Thyroid gland (tissue), 4 donors: ENCODE measurements around the gene HSPD1. TPM values are rescaled to one million over a fixed set of nuclear protein-coding genes. Genes with fewer than 3 reads are reported as not detected.

Experiments used
- DNase-seq, 2 donors: peaks; one replicate each; pipeline ENCODE4 v3.0.0-alpha.2; 2019
- H3K27ac ChIP-seq, 3 donors: fragments of 200-600 bp; sonication (generic); 1 replicate in 2 of 3; 2 replicates in 1 of 3; pipeline ENCODE4 v1.5.1; 2016 to 2019; ENCODE audit warnings: mild to moderate bottlenecking in 1 of 3, moderate library complexity in 1 of 3
- H3K27me3 ChIP-seq: fragments of 200-600 bp; sonication (generic); one replicate; pipeline ENCODE4 v1.5.1; 2019
- H3K36me3 ChIP-seq, 2 donors: fragments of 200-600 bp; sonication (generic); one replicate each; pipeline ENCODE4 v1.5.1; 2016 to 2019
- H3K4me1 ChIP-seq, 2 donors: fragments of 200-600 bp; sonication (generic); one replicate each; pipeline ENCODE4 v1.5.1; 2017 to 2019
- H3K4me3 ChIP-seq, 3 donors: fragments of 200-600 bp; sonication (generic); replicated peaks in 1 of 3; 1 replicate in 2 of 3; 2 replicates in 1 of 3; pipeline ENCODE4 v1.5.1; 2016; ENCODE audit warnings: mild to moderate bottlenecking in 1 of 3
- H3K9me3 ChIP-seq: fragments of 200-600 bp; sonication (generic); one replicate; pipeline ENCODE4 v1.5.1; 2017
- POLR2A ChIP-seq, 2 donors: fragments of 450-650 bp; IDR thresholded peaks; one replicate each; pipeline ENCODE4 v1.6.1; 2017; ENCODE audit warnings: antibody characterized with exemption in 2 of 2, mild to moderate bottlenecking in 2 of 2, moderate library complexity in 1 of 2
- WGBS, 2 donors: methylation state at CpG; one replicate each; pipeline ENCODE4 v1.1.5; 2017; 5-methylcytosine and 5-hydroxymethylcytosine counted together
- intact Hi-C: fragments of 100-400 bp; cut with DNase I; formaldehyde crosslinking; loops from one replicate; pipeline ENCODE4 v1.15.1; 2023
- total RNA-seq, 4 donors: library from RNA; depleted of rRNA; stranded (reverse); fragments of >200 nt; gene quantifications; one replicate each; pipeline ENCODE4 v1.2.3, GENCODE V29; 2016
- TF ChIP-seq, protein P1 (sequence below), 6 experiments: fragments of 200-600 bp in 3 of 6; fragments of 450-650 bp in 3 of 6; sonication (generic) in 3 of 6; IDR thresholded peaks; one replicate each; pipeline ENCODE4 v1.5.1; 2016 to 2019; ENCODE audit warnings: antibody characterized with exemption in 6 of 6, mild to moderate bottlenecking in 2 of 6, inconsistent platforms in 1 of 6, moderate library complexity in 1 of 6

Gene HSPD1
- total RNA-seq, result 100 to 1,000 TPM; 125 to 157 (median 151) TPM

DNA sequence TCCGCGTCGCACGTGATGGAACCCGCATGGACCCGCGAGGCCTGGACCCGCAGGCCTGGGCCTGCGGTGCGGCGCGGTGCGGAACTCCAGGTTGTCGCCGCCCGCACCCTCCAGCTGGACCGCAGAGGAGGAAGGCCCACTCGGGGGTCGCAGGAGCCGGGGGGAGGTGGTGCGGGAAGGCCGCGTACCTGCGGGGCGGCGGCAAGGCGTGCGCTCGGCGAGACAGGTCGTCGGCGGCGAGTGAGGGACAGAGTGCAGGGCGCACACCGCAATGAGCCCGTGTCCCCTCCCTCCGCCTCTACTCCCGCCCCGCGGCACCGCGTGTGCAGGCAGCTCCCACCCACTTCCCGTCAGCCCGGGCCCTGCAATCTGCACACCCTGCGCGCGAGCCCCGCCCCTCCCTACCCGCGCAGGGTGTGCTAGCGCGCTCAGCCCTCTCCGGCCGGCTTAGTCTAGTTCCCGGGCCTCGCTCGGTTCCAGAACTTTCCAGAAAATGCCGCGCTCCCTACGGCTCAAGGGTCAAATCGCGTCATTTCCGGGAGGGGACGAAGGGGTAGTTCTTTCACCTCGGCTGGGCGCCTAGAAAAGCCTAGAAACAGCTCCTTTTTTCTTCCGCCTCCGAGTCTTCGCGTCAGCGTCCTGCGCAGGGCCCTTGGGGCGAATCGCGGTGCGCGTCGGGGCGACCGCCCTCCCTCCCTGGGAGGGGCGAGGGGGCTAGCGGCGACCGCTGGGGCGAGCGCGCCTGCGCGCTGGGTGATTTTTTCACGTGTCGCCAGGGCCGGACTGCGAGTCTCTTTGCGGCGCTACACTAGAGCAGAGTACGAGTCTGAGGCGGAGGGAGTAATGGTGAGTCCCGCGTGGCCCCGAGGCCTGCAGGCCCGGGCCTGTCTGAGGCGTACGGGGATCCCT lies at the start of gene HSPD1, which contains the start of gene HSPE1:
Gene HSPD1, minus strand, starts transcription at position 247 of the 909 bp plus-strand sequence. CDS start 992 bp downstream, outside the sequence.
Gene HSPE1, plus strand, starts transcription at position 786 of the 909 bp plus-strand sequence. Its CDS starts 58 bp downstream, at position 844.
- peak within 1 kb of the TSS; percentile 83 to 94 (median 84) for H3K4me3 ChIP-seq
- no peaks in the 10 kb centered on the region for H3K9me3 ChIP-seq
- peaks cover 30 to 32% of the 10 kb centered on the region in 2 donors for H3K36me3 ChIP-seq
- peak; percentile 98 to 99 for DNase-seq
- H3K27me3 ChIP-seq, result no peaks in the 10 kb centered on the region
- peak; percentile 87 to 98 for TF ChIP-seq POLR2A (IDR thresholded peaks at IDR 0.05)
- TF ChIP-seq, protein P1, sequence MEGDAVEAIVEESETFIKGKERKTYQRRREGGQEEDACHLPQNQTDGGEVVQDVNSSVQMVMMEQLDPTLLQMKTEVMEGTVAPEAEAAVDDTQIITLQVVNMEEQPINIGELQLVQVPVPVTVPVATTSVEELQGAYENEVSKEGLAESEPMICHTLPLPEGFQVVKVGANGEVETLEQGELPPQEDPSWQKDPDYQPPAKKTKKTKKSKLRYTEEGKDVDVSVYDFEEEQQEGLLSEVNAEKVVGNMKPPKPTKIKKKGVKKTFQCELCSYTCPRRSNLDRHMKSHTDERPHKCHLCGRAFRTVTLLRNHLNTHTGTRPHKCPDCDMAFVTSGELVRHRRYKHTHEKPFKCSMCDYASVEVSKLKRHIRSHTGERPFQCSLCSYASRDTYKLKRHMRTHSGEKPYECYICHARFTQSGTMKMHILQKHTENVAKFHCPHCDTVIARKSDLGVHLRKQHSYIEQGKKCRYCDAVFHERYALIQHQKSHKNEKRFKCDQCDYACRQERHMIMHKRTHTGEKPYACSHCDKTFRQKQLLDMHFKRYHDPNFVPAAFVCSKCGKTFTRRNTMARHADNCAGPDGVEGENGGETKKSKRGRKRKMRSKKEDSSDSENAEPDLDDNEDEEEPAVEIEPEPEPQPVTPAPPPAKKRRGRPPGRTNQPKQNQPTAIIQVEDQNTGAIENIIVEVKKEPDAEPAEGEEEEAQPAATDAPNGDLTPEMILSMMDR (IDR thresholded peaks at IDR 0.05), result peak in 2 of 6 experiments; percentile 51 to 81
- WGBS, 2 donors, result 0 to 2% methylated on average over 17 to 43 of the region's 104 CpGs
- H3K4me1 ChIP-seq, result peaks cover 13 to 30% of the 10 kb centered on the region in 2 donors
- intact Hi-C loops, result no loop called here
- H3K27ac ChIP-seq, result peak within 1 kb of the TSS; percentile 88 to 100 (median 100)

DNA sequence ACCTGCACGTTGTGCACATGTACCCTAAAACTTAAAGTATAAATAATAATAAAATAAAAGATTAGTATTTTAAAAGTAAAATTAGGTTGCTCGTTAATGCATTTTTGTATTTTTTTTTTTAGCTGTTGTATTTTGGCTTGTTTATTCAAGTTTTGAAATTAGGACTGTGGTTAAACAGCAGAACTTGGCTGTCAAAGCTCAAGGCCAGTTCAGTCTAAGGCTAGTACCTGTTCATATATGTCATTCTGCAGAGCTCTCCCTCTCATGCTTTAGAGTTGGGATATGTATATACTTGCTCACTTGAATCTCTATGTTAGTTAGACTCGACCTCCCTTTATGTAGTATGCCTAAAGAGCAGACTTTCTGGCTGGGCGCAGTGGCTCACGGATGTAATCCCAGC lies 48.9 kb upstream of the HSPD1 start:
- DNase-seq, result no peak
- no peak overlapping the region for H3K27ac ChIP-seq
- peaks cover 7 to 13% of the 10 kb centered on the region in 2 donors for H3K36me3 ChIP-seq
- WGBS, 2 donors, result 95 to 96% methylated on average over 5 of the region's 5 CpGs
- TF ChIP-seq POLR2A (IDR thresholded peaks at IDR 0.05), result no peak
- TF ChIP-seq, protein P1 (IDR thresholded peaks at IDR 0.05), result no peak
- no peaks in the 10 kb centered on the region for H3K9me3 ChIP-seq
- intact Hi-C loops, result no loop called here
- H3K27me3 ChIP-seq, result no peaks in the 10 kb centered on the region
- no peaks in the 10 kb centered on the region for H3K4me1 ChIP-seq
- no peak overlapping the region for H3K4me3 ChIP-seq

DNA sequence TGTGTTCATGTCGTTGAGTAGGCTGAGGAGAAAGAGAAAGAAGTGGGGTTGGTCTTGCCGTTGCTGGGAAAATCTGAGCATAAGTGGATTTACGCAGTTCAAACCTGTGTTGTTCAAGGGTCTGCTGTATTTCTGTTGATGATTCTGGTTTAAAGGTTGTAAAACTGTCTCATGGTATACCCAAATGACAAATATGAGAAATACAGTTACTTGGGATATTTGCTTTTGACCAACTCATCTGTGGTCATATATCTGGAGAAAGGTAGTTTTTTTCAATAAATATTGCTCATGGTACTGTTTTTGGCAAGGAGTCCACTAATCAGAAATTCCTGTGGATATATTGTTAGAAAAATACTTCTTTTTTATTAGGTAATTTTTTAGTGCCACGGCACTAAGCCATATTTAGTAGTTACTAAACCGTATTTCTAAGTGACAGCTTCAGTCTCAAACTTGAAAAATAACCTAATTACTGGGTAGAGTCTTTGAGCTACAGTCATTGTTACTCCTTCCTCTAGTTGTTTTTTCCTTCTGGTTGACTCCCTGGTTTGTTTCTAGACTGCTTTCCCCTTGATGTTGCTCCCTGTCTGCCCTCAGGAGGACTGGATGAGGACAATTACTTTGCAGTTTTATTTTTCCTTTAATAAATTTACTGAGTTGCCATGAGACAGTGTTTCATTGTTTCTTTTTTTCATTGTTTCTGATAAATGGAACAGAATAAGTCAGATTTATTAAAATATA lies 47.7 kb upstream of the HSPD1 start:
- peaks cover 12 to 18% of the 10 kb centered on the region in 2 donors for H3K36me3 ChIP-seq
- intact Hi-C loops, result no loop called here

DNA sequence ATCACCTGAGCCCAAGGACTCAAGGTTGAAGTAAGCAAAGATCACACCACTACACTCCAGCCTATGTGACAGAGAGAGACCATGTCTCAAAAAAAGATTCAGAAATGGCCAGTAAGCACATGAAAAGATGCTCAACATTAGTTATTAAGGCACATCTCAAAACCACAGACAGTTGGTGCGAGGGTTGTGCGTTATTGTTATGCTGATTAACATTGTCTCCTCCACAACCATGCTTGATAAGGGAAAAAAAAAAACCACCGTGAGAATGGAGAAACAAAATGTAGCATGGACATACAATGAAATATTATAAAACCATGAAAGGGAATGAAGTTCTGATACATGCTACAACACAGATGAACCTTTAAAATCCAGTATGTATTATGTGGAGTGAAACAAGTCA lies 43.6 kb upstream of the HSPD1 start:
- 96 to 97% methylated on average over 3 of the region's 3 CpGs for WGBS, 2 donors
- H3K36me3 ChIP-seq, result peaks cover 11 to 12% of the 10 kb centered on the region in 2 donors

More for the DNA sequence above, 47.7 kb upstream of the HSPD1 start:
- Histone ChIP-seq H3K9me3 (no peaks in the 10 kb centered on the region), H3K4me3 (no peak overlapping the region), H3K27ac (no peak overlapping the region), H3K4me1 (no peaks in the 10 kb centered on the region), H3K27me3 (no peaks in the 10 kb centered on the region)
- TF ChIP-seq, protein P1 (IDR thresholded peaks at IDR 0.05), result no peak
- no peak for TF ChIP-seq POLR2A (IDR thresholded peaks at IDR 0.05)
- DNase-seq, result no peak
- 88 to 93% methylated on average over 5 of the region's 5 CpGs for WGBS, 2 donors

More for the DNA sequence above, 43.6 kb upstream of the HSPD1 start:
- no peaks in the 10 kb centered on the region for H3K9me3 ChIP-seq
- intact Hi-C loops, result no loop called here
- no peaks in the 10 kb centered on the region for H3K4me1 ChIP-seq
- no peak for DNase-seq
- no peaks in the 10 kb centered on the region for H3K27me3 ChIP-seq
- H3K27ac ChIP-seq, result no peak overlapping the region
- no peak for TF ChIP-seq POLR2A (IDR thresholded peaks at IDR 0.05)
- TF ChIP-seq, protein P1 (IDR thresholded peaks at IDR 0.05), result no peak
- no peak overlapping the region for H3K4me3 ChIP-seq
